Neural cell (in vitro differentiated cells): Measurements from ENCODE around the gene FRK. TPM values are rescaled to one million over a fixed set of nuclear protein-coding genes. Genes with fewer than 3 reads are reported as not detected.

ENCODE experiments used
- H2AFZ ChIP-seq: fragments of 200-600, 300-800 bp; sonication (generic), shearing (Covaris generic); 2 replicates; pipeline ENCODE4 v1.6.0; 2014; ENCODE audit warnings: low read depth, mild to moderate bottlenecking, antibody characterized with exemption, low read length, moderate library complexity
- H3F3A ChIP-seq: fragments of 200-600 bp; shearing (Covaris generic); 2 replicates; pipeline ENCODE4 v1.6.1; 2016; ENCODE audit warnings: mild to moderate bottlenecking, moderate library complexity, mixed read lengths, antibody characterized with exemption, low read length; ENCODE audit not compliant: insufficient read depth, poor library complexity, severe bottlenecking
- H3K27ac ChIP-seq: fragments of 200-600, 300-800 bp; sonication (generic), shearing (Covaris generic); 2 replicates; pipeline ENCODE4 v1.5.1; 2014; ENCODE audit warnings: mild to moderate bottlenecking, low read length, moderate library complexity
- H3K27me3 ChIP-seq: fragments of 300-800, 200-600 bp; sonication (generic), shearing (Covaris generic); 2 replicates; pipeline ENCODE4 v1.6.0; 2014; ENCODE audit warnings: mild to moderate bottlenecking, low read depth, low read length, moderate library complexity; ENCODE audit not compliant: insufficient read depth
- H3K36me3 ChIP-seq: fragments of 300-800, 200-600 bp; sonication (generic), shearing (Covaris generic); 2 replicates; pipeline ENCODE4 v1.5.1; 2014; ENCODE audit warnings: mild to moderate bottlenecking, antibody characterized with exemption, low read length, moderate library complexity; ENCODE audit not compliant: insufficient read depth
- H3K4me2 ChIP-seq: fragments of 300-800, 200-600 bp; sonication (generic), shearing (Covaris generic); 2 replicates; pipeline ENCODE4 v1.6.0; 2014; ENCODE audit warnings: mild to moderate bottlenecking, low read length
- H3K4me3 ChIP-seq: fragments of 300-800, 200-600 bp; sonication (generic), shearing (Covaris generic); 2 replicates; pipeline ENCODE4 v1.5.1; 2014; ENCODE audit warnings: mild to moderate bottlenecking, low read length, moderate library complexity
- H3K79me2 ChIP-seq: fragments of 200-600 bp; shearing (Covaris generic); replicated peaks from 2 replicates; pipeline ENCODE4 v1.6.0; 2014; ENCODE audit warnings: mild to moderate bottlenecking, low read length, moderate library complexity; ENCODE audit not compliant: insufficient read depth
- H3K9ac ChIP-seq: fragments of 300-800, 200-600 bp; sonication (generic), shearing (Covaris generic); 2 replicates; pipeline ENCODE4 v1.6.1; 2016; ENCODE audit warnings: mild to moderate bottlenecking, low read length, mixed read lengths
- H3K9me2 ChIP-seq: fragments of 200-600 bp; shearing (Covaris generic); 2 replicates; pipeline ENCODE4 v1.6.1; 2016; ENCODE audit warnings: mild to moderate bottlenecking, low read length, mixed read lengths; ENCODE audit not compliant: insufficient read depth
- H3K9me3 ChIP-seq: fragments of 200-600, 300-800 bp; sonication (generic), shearing (Covaris generic); 2 replicates; pipeline ENCODE4 v1.6.1; 2016; ENCODE audit warnings: mild to moderate bottlenecking, mixed run types, low read length, moderate library complexity, mixed read lengths
- H4K20me1 ChIP-seq: fragments of 200-600 bp; shearing (Covaris generic); 2 replicates; pipeline ENCODE4 v1.6.1; 2016; ENCODE audit warnings: mild to moderate bottlenecking, mixed run types; ENCODE audit not compliant: insufficient read depth
- CTCF ChIP-seq: fragments of 450-650 bp; IDR thresholded peaks from 2 replicates; pipeline ENCODE4 v1.5.1; 2014; ENCODE audit warnings: antibody characterized with exemption, mild to moderate bottlenecking, moderate library complexity; ENCODE audit not compliant: poor library complexity, severe bottlenecking
- EP300 ChIP-seq: fragments of 450-650 bp; conservative IDR thresholded peaks from 2 replicates; pipeline ENCODE4 v1.6.1; 2014; ENCODE audit warnings: antibody characterized with exemption, mild to moderate bottlenecking, moderate library complexity; ENCODE audit not compliant: poor library complexity, severe bottlenecking
- EZH2 ChIP-seq: fragments of 200-600, 300-800 bp; shearing (Covaris generic), sonication (generic); IDR thresholded peaks from 2 replicates; pipeline ENCODE4 v1.6.1; 2014; ENCODE audit warnings: antibody characterized with exemption, low read length, borderline replicate concordance, mild to moderate bottlenecking; ENCODE audit not compliant: insufficient read depth, poor library complexity, severe bottlenecking
- MXI1 ChIP-seq: fragments of 450-650 bp; conservative IDR thresholded peaks from 2 replicates; pipeline ENCODE4 v1.6.1; 2014; ENCODE audit warnings: antibody characterized with exemption, mild to moderate bottlenecking; ENCODE audit not compliant: poor library complexity, severe bottlenecking
- POLR2AphosphoS5 ChIP-seq: IDR thresholded peaks from 2 replicates; pipeline ENCODE4 v1.6.1; 2012
- RAD21 ChIP-seq: fragments of 450-650 bp; conservative IDR thresholded peaks from 2 replicates; pipeline ENCODE4 v1.6.1; 2014; ENCODE audit warnings: antibody characterized with exemption, mild to moderate bottlenecking, moderate library complexity
- REST ChIP-seq: IDR thresholded peaks from 2 replicates; pipeline ENCODE4 v1.6.1; 2012; ENCODE audit warnings: borderline replicate concordance
- SMC3 ChIP-seq: fragments of 450-650 bp; conservative IDR thresholded peaks from 2 replicates; pipeline ENCODE4 v1.6.1; 2014; ENCODE audit warnings: antibody characterized with exemption, mild to moderate bottlenecking, moderate library complexity; ENCODE audit not compliant: poor library complexity
- TAF1 ChIP-seq: IDR thresholded peaks from 2 replicates; pipeline ENCODE4 v1.6.1; 2012; ENCODE audit warnings: low read depth
- polyA plus RNA-seq: library from polyadenylated mRNA; depleted of rRNA; stranded (reverse); fragments of >200 nt; gene quantifications from 2 replicates; pipeline ENCODE4 v1.2.3, GENCODE V29; 2014

The FRK gene
- polyA plus RNA-seq, 1 donor from 2014 or later: not detected

GRCh38 chr6:116078522-116078921 lies 17.8 kb upstream of the FRK start:
- Histone ChIP-seq H3F3A (no peaks in the 10 kb centered on the region), H3K27me3 (no peaks in the 10 kb centered on the region), H3K4me3 (no peak overlapping the region), H3K9ac (no peak overlapping the region), H3K4me2 (no peak overlapping the region), H2AFZ (no peak overlapping the region), H3K79me2 (no peaks in the 10 kb centered on the region), H3K36me3 (no peaks in the 10 kb centered on the region), H4K20me1 (no peaks in the 10 kb centered on the region), H3K27ac (no peak overlapping the region), H3K9me3 (no peaks in the 10 kb centered on the region), H3K9me2 (no peaks in the 10 kb centered on the region)
- no peak for TF ChIP-seq EP300
- no peak for TF ChIP-seq TAF1
- TF ChIP-seq SMC3: no peak
- no peak for TF ChIP-seq POLR2AphosphoS5
- no peak for TF ChIP-seq REST
- no peak for TF ChIP-seq CTCF
- TF ChIP-seq RAD21: no peak
- TF ChIP-seq MXI1: no peak
- no peak for TF ChIP-seq EZH2

- Histone ChIP-seq H3K4me3 (no peak overlapping the region), H3K9me3 (no peaks in the 10 kb centered on the region), H3K36me3 (no peaks in the 10 kb centered on the region), H3K27me3 (no peaks in the 10 kb centered on the region), H3K9me2 (no peaks in the 10 kb centered on the region), H4K20me1 (no peaks in the 10 kb centered on the region), H2AFZ (no peak overlapping the region), H3K4me2 (no peak overlapping the region), H3K9ac (no peak overlapping the region), H3K79me2 (no peaks in the 10 kb centered on the region), H3F3A (no peaks in the 10 kb centered on the region), H3K27ac (no peak overlapping the region)
- TF ChIP-seq EP300: no peak
- no peak for TF ChIP-seq SMC3
- TF ChIP-seq RAD21: no peak
- no peak for TF ChIP-seq POLR2AphosphoS5
- no peak for TF ChIP-seq EZH2
- no peak for TF ChIP-seq MXI1
- no peak for TF ChIP-seq CTCF
- no peak for TF ChIP-seq REST
- no peak for TF ChIP-seq TAF1
Observed at GRCh38 chr6:116074732-116075390, 14.2 kb upstream of the FRK start.
